ENCODE data around the gene AUTS2.

DNA sequence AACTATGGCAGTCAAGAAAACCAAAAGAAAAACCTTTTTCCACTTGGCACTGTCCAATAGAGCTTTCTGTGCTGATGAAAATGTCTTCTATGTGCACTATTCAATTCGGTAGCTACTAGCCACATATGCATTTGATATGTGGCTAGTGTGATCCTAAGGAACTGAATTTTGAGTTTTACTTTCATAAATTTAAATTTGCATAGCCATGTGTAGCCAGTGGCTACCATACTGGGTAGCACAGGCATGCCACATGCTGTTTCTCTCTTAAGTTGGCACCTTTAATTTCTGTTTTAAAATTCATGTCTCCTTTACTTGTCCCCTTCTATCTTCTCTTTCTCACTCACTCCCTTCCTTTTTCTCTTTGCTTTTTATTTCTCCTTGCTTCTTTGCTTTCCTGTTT, 455.7 kb downstream of the AUTS2 start:
- TF ChIP-seq POLR2AphosphoS5 (IDR thresholded peaks at IDR 0.05; ENCODE audit: low read depth, low read length) (no peak), POLR2A (IDR thresholded peaks at IDR 0.05; ENCODE audit: low read depth, low read length) (no peak), TAF1 (IDR thresholded peaks at IDR 0.05; ENCODE audit: low read depth, low read length) (no peak), SPI1 (IDR thresholded peaks at IDR 0.05; ENCODE audit: low read depth, low read length) (no peak), POU2F2 (IDR thresholded peaks at IDR 0.05; ENCODE audit: low read depth, low read length) (no peak), PAX5 (IDR thresholded peaks at IDR 0.05; ENCODE audit: insufficient read depth, low read length, severe bottlenecking) (no peak)

All from GM12891 (cell line).